CD14-positive monocyte (primary cell): ENCODE measurements around the gene ELFN1. TPM values are rescaled to one million over a fixed set of nuclear protein-coding genes. Genes with fewer than 3 reads are reported as not detected.

Experiments used
- DNase-seq, 3 donors: peaks; one replicate each; pipeline ENCODE4 v3.0.0-alpha.2; 2011 to 2022
- H2AFZ ChIP-seq: 2 replicates; pipeline ENCODE4 v1.6.0; 2012; ENCODE audit warnings: mild to moderate bottlenecking, low read depth, low read length, inconsistent platforms; ENCODE audit not compliant: insufficient read depth, poor library complexity, severe bottlenecking
- H3K27ac ChIP-seq, 2 donors: 1 replicate in 1 of 2; 2 replicates in 1 of 2; pipeline ENCODE4 v1.5.1; 2012 to 2013; ENCODE audit warnings: low read length in 2 of 2, control low read depth in 1 of 2, inconsistent platforms in 1 of 2, low read depth in 1 of 2, mild to moderate bottlenecking in 1 of 2
- H3K27me3 ChIP-seq, 2 donors: one replicate each; pipeline versions ENCODE4 v1.6.0 to v1.6.1; 2011 to 2013; ENCODE audit warnings: low read length in 2 of 2; ENCODE audit not compliant: control insufficient read depth in 2 of 2, insufficient read depth in 2 of 2
- H3K36me3 ChIP-seq, 2 donors: replicated peaks in 1 of 2; 1 replicate in 1 of 2; 2 replicates in 1 of 2; pipeline versions ENCODE4 v1.5.1 to v1.6.1; 2012 to 2013; ENCODE audit warnings: low read length in 2 of 2, control low read depth in 1 of 2, inconsistent platforms in 1 of 2, mild to moderate bottlenecking in 1 of 2; ENCODE audit not compliant: insufficient read depth in 2 of 2, control insufficient read depth in 1 of 2
- H3K4me1 ChIP-seq, 2 donors: 1 replicate in 1 of 2; 2 replicates in 1 of 2; pipeline versions ENCODE4 v1.5.1 to v1.6.1; 2012 to 2013; ENCODE audit warnings: low read length in 2 of 2, control low read depth in 1 of 2, inconsistent platforms in 1 of 2, mild to moderate bottlenecking in 1 of 2, moderate library complexity in 1 of 2; ENCODE audit not compliant: insufficient read depth in 2 of 2, control insufficient read depth in 1 of 2
- H3K4me2 ChIP-seq: replicated peaks from 2 replicates; pipeline ENCODE3; 2012; ENCODE audit warnings: low read length, moderate library complexity, mild to moderate bottlenecking; ENCODE audit not compliant: poor library complexity, severe bottlenecking; ENCODE audit errors: extremely low read depth
- H3K4me3 ChIP-seq, 3 experiments: fragments of 200-600 bp in 1 of 3; sonication (generic) in 1 of 3; replicated peaks in 1 of 3; 1 replicate in 2 of 3; 2 replicates in 1 of 3; pipeline ENCODE4 v1.5.1; 2011 to 2013; ENCODE audit warnings: low read length in 3 of 3, mild to moderate bottlenecking in 3 of 3, control low read depth in 2 of 3, low read depth in 2 of 3, inconsistent platforms in 1 of 3, moderate library complexity in 1 of 3
- H3K79me2 ChIP-seq: 2 replicates; pipeline ENCODE4 v1.6.0; 2012; ENCODE audit warnings: mild to moderate bottlenecking, control low read depth, inconsistent platforms, low read length, moderate library complexity; ENCODE audit not compliant: insufficient read depth
- H3K9ac ChIP-seq: 2 replicates; pipeline ENCODE4 v1.6.0; 2017; ENCODE audit warnings: low read length, mild to moderate bottlenecking; ENCODE audit not compliant: insufficient read depth, poor library complexity, severe bottlenecking
- H3K9me3 ChIP-seq, 2 donors: replicated peaks in 1 of 2; 1 replicate in 1 of 2; 2 replicates in 1 of 2; pipeline versions ENCODE4 v1.5.1 to v1.6.1; 2012 to 2013; ENCODE audit warnings: low read length in 2 of 2, control low read depth in 1 of 2; ENCODE audit not compliant: control insufficient read depth in 1 of 2, insufficient read depth in 1 of 2
- H4K20me1 ChIP-seq: 2 replicates; pipeline ENCODE4 v1.6.0; 2012; ENCODE audit warnings: mild to moderate bottlenecking, low read length, control low read depth, moderate library complexity; ENCODE audit not compliant: insufficient read depth
- H3K27ac Mint-ChIP-seq, 7 donors: one replicate each; pipeline ENCODE4 v1.8.0; 2020; ENCODE audit warnings: mild to moderate bottlenecking in 7 of 7, mixed read lengths in 7 of 7, moderate library complexity in 6 of 7, inconsistent platforms in 2 of 7
- H3K27me3 Mint-ChIP-seq, 3 donors: one replicate each; pipeline ENCODE4 v1.8.0; 2021 to 2022; ENCODE audit warnings: low read depth in 3 of 3, mild to moderate bottlenecking in 3 of 3, mixed read lengths in 3 of 3, moderate library complexity in 3 of 3, inconsistent platforms in 1 of 3
- H3K36me3 Mint-ChIP-seq, 2 donors: one replicate each; pipeline ENCODE4 v1.8.0; 2020; ENCODE audit warnings: mixed read lengths in 2 of 2, inconsistent platforms in 1 of 2, mild to moderate bottlenecking in 1 of 2
- H3K4me1 Mint-ChIP-seq: one replicate; pipeline ENCODE4 v1.8.0; 2020; ENCODE audit warnings: mild to moderate bottlenecking, mixed read lengths
- H3K4me3 Mint-ChIP-seq, 2 donors: one replicate each; pipeline ENCODE4 v1.8.0; 2020; ENCODE audit warnings: mild to moderate bottlenecking in 2 of 2, mixed read lengths in 2 of 2, moderate library complexity in 1 of 2
- H3K9me3 Mint-ChIP-seq, 7 donors: one replicate each; pipeline ENCODE4 v1.8.0; 2020 to 2022; ENCODE audit warnings: mixed read lengths in 7 of 7, mild to moderate bottlenecking in 6 of 7, moderate library complexity in 6 of 7, inconsistent platforms in 2 of 7
- WGBS: methylation state at CpG from one replicate; pipeline ENCODE4 v1.1.5; 2013; ENCODE audit warnings: missing lambda C conversion rate; ENCODE audit not compliant: insufficient coverage; 5-methylcytosine and 5-hydroxymethylcytosine counted together
- intact Hi-C, 2 donors: fragments of 100-400 bp; cut with micrococcal nuclease; formaldehyde crosslinking; loops; one replicate each; pipeline versions ENCODE4 v1.15.0 to v1.15.1; 2023
- polyA plus RNA-seq, 3 donors: library from polyadenylated mRNA; depleted of rRNA in 1 of 3; unstranded in 2 of 3; stranded (reverse) in 1 of 3; fragments of 300-500 nt in 2 of 3; fragments of >200 nt in 1 of 3; fragmentation: Illumina TruSeq in 2 of 3; gene quantifications; 1 replicate in 2 of 3; 2 replicates in 1 of 3; pipeline ENCODE4 v1.2.3, GENCODE V29; 2012 to 2021
- TF ChIP-seq, protein P1 (sequence below): fragments of 200-600 bp; IDR thresholded peaks from one replicate; pipeline ENCODE4 v1.8.0; 2022; ENCODE audit warnings: antibody characterized with exemption, mild to moderate bottlenecking

The ELFN1 gene
- polyA plus RNA-seq, 3 donors: not detected

DNA sequence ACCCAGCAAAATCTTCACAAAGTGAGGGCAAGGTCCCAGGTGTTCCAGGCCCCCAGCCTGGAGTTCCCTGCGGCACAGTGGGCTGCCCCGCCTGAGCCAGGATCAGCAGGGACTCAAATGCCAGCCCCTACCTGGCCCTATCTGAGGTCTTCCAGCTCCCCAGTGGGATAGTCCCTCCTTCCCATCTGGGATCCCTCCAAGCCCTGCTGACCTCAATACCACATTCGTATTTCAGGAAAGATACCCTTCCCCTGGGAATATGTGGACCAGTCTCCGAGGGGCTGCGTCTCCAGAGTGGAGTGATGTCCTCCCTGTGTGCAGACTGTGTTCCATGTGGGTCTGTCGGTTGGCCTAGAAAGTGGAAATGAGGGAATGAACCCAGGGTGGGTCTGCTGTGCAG is 40.9 kb downstream of the ELFN1 start:
- Histone ChIP-seq H3K27me3 (no peaks in the 10 kb centered on the region), H3K4me2 (no peak overlapping the region), H3K4me1 (no peaks in the 10 kb centered on the region), H3K36me3 (no peaks in the 10 kb centered on the region), H3K27ac (no peak overlapping the region), H2AFZ (no peak overlapping the region), H3K9ac (no peak overlapping the region), H3K79me2 (no peaks in the 10 kb centered on the region), H3K4me3 (no peak overlapping the region), H3K9me3 (peaks cover 12 to 20% of the 10 kb centered on the region in 2 donors), H4K20me1 (no peaks in the 10 kb centered on the region)
- Mint-ChIP-seq H3K9me3 (peaks cover 9 to 23% (median 17%) of the 10 kb centered on the region in 7 donors), H3K27me3 (peaks cover 8 to 15% (median 9%) of the 10 kb centered on the region in 3 donors), H3K27ac (no peak overlapping the region), H3K4me3 (no peak overlapping the region), H3K4me1 (no peaks in the 10 kb centered on the region), H3K36me3 (no peaks in the 10 kb centered on the region)
- intact Hi-C loops: no loop called here
- no peak for DNase-seq
- TF ChIP-seq, protein P1, sequence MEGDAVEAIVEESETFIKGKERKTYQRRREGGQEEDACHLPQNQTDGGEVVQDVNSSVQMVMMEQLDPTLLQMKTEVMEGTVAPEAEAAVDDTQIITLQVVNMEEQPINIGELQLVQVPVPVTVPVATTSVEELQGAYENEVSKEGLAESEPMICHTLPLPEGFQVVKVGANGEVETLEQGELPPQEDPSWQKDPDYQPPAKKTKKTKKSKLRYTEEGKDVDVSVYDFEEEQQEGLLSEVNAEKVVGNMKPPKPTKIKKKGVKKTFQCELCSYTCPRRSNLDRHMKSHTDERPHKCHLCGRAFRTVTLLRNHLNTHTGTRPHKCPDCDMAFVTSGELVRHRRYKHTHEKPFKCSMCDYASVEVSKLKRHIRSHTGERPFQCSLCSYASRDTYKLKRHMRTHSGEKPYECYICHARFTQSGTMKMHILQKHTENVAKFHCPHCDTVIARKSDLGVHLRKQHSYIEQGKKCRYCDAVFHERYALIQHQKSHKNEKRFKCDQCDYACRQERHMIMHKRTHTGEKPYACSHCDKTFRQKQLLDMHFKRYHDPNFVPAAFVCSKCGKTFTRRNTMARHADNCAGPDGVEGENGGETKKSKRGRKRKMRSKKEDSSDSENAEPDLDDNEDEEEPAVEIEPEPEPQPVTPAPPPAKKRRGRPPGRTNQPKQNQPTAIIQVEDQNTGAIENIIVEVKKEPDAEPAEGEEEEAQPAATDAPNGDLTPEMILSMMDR: no peak
- WGBS: 100% methylated on average over 2 of the region's 6 CpGs

DNA sequence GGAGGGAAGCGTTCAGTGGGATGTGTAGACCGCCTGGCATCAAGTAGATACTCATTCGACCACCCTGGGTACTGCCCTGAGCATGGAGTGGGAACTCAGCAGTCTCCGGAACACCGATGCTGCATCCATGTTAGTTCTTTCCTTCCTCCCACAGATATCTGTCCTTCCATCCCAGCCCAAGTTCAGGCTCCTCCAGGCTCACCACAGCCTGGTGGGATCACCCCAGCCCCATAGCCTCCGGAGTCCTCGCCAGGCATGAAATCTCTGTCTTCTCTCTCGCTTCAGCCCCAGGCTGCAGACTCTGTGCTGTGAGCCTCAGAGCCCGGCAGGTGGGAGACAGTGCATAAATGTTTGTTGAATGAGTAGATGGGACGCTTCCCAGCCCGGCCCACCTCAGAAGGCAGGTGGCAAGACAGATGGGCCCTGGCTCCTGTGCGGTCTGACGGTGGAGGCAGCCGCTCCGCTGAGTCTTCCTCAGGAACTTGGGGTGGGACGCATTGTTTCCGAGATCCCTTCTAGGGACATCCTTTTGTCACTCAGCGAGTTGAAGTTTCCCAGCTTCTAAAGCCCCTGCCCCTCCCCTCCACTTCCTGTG is 42.9 kb downstream of the ELFN1 start:
- H3K27ac Mint-ChIP-seq: no peak overlapping the region
- Histone ChIP-seq H3K36me3 (no peaks in the 10 kb centered on the region), H3K4me2 (no peak overlapping the region), H2AFZ (no peak overlapping the region), H3K27me3 (no peaks in the 10 kb centered on the region), H3K9ac (no peak overlapping the region), H3K27ac (no peak overlapping the region), H3K4me1 (no peaks in the 10 kb centered on the region), H3K79me2 (no peaks in the 10 kb centered on the region), H4K20me1 (no peaks in the 10 kb centered on the region), H3K9me3 (peaks cover 12 to 22% of the 10 kb centered on the region in 2 donors), H3K4me3 (no peak overlapping the region)
- no peaks in the 10 kb centered on the region for H3K4me1 Mint-ChIP-seq
- H3K36me3 Mint-ChIP-seq: no peaks in the 10 kb centered on the region
- H3K27me3 Mint-ChIP-seq: peaks cover 7 to 15% (median 11%) of the 10 kb centered on the region in 3 donors
- TF ChIP-seq, protein P1: no peak
- WGBS: 81% methylated on average over 12 of the region's 18 CpGs
- H3K4me3 Mint-ChIP-seq: no peak overlapping the region
- intact Hi-C loops: no loop called here
- peaks cover 9 to 24% (median 17%) of the 10 kb centered on the region in 7 donors for H3K9me3 Mint-ChIP-seq
- no peak for DNase-seq
